Mesodermal cell (in vitro differentiated cells): ENCODE data around the gene FOXK1.
"Not testable (repeated sequence)": the region's sequence is repeated elsewhere in the genome, so short reads cannot be mapped to it uniquely, and the experiment has no call there.

Source experiments
- H3K27ac ChIP-seq: 2 replicates; pipeline ENCODE4 v1.7.0; 2013; ENCODE audit warnings: mild to moderate bottlenecking, low read depth, low read length, moderate library complexity; ENCODE audit not compliant: severe bottlenecking
- H3K36me3 ChIP-seq: 2 replicates; pipeline ENCODE4 v1.7.1; 2013; ENCODE audit warnings: mild to moderate bottlenecking, low read length, moderate library complexity; ENCODE audit not compliant: control insufficient read depth, insufficient read depth
- H3K4me1 ChIP-seq: one replicate; pipeline ENCODE4 v1.7.1; 2013; ENCODE audit warnings: mild to moderate bottlenecking, low read length; ENCODE audit not compliant: insufficient read depth, control insufficient read depth, poor library complexity, severe bottlenecking
- H3K4me3 ChIP-seq: 2 replicates; pipeline ENCODE4 v1.7.0; 2013; ENCODE audit warnings: low read length, control low read depth, mild to moderate bottlenecking; ENCODE audit not compliant: insufficient read depth, poor library complexity, severe bottlenecking; ENCODE audit errors: extremely low read depth
- H3K9me3 ChIP-seq: 2 replicates; pipeline ENCODE4 v1.7.1; 2013; ENCODE audit warnings: mild to moderate bottlenecking, low read length, moderate library complexity; ENCODE audit not compliant: control insufficient read depth
- WGBS, 2 experiments: methylation state at CpG; one replicate each; pipeline ENCODE4 v1.1.5; 2013; ENCODE audit warnings: missing lambda C conversion rate in 2 of 2; ENCODE audit not compliant: insufficient coverage in 2 of 2; 5-methylcytosine and 5-hydroxymethylcytosine counted together

The FOXK1 gene

GRCh38 chr7:4687956-4688355 is 5.9 kb downstream of the FOXK1 start:
- Histone ChIP-seq H3K4me3 (no peak overlapping the region), H3K4me1 (peaks cover 21% of the 10 kb centered on the region), H3K27ac (no peak overlapping the region), H3K36me3 (peaks cover 39% of the 10 kb centered on the region), H3K9me3 (no peaks in the 10 kb centered on the region)
- WGBS, 2 experiments = 89 to 95% methylated on average over 2 of the region's 3 CpGs

GRCh38 chr7:4689151-4689550 is 7.1 kb downstream of the FOXK1 start:
- peaks cover 12% of the 10 kb centered on the region for H3K4me1 ChIP-seq
- H3K9me3 ChIP-seq = no peaks in the 10 kb centered on the region
- H3K27ac ChIP-seq = no peak overlapping the region
- no peak overlapping the region for H3K4me3 ChIP-seq
- 89 to 97% methylated on average over 6 to 11 of the region's 12 CpGs for WGBS, 2 experiments
- H3K36me3 ChIP-seq = peaks cover 38% of the 10 kb centered on the region

- Histone ChIP-seq H3K4me1 (peaks cover 12% of the 10 kb centered on the region), H3K27ac (no peak overlapping the region), H3K4me3 (no peak overlapping the region), H3K9me3 (no peaks in the 10 kb centered on the region), H3K36me3 (peaks cover 35% of the 10 kb centered on the region)
- WGBS, 2 experiments = 87 to 96% methylated on average over 7 to 9 of the region's 12 CpGs
Observed at GRCh38 chr7:4689668-4690067, 7.6 kb downstream of the FOXK1 start.

- Histone ChIP-seq H3K4me3 (no peak overlapping the region), H3K36me3 (peaks cover 26% of the 10 kb centered on the region), H3K27ac (no peak overlapping the region), H3K4me1 (peaks cover 7% of the 10 kb centered on the region), H3K9me3 (no peaks in the 10 kb centered on the region)
- WGBS, 2 experiments = 92 to 94% methylated on average over 17 to 22 of the region's 23 CpGs
Observed at GRCh38 chr7:4690953-4691856, 9.1 kb downstream of the FOXK1 start.

GRCh38 chr7:4692055-4692454 is 10.0 kb downstream of the FOXK1 start:
- H3K27ac ChIP-seq = no peak overlapping the region
- peaks cover 6% of the 10 kb centered on the region for H3K4me1 ChIP-seq
- 89 to 100% methylated on average over 4 to 5 of the region's 5 CpGs for WGBS, 2 experiments
- no peak overlapping the region for H3K4me3 ChIP-seq
- peaks cover 29% of the 10 kb centered on the region for H3K36me3 ChIP-seq
- H3K9me3 ChIP-seq = no peaks in the 10 kb centered on the region

GRCh38 chr7:4692622-4693021 is 10.5 kb downstream of the FOXK1 start:
- H3K4me1 ChIP-seq, H3K4me3 ChIP-seq, H3K9me3 ChIP-seq, H3K27ac ChIP-seq: not testable (repeated sequence)
- peaks cover 29% of the 10 kb centered on the region for H3K36me3 ChIP-seq
- 86 to 100% methylated on average over 1 to 2 of the region's 5 CpGs for WGBS, 2 experiments

- 100% methylated on average over 1 of the region's 2 CpGs for WGBS, 2 experiments
- peaks cover 29% of the 10 kb centered on the region for H3K36me3 ChIP-seq
- peaks cover 6% of the 10 kb centered on the region for H3K4me1 ChIP-seq
- no peaks in the 10 kb centered on the region for H3K9me3 ChIP-seq
- no peak overlapping the region for H3K27ac ChIP-seq
- no peak overlapping the region for H3K4me3 ChIP-seq
Observed at GRCh38 chr7:4693152-4693551, 11.1 kb downstream of the FOXK1 start.

GRCh38 chr7:4693749-4694148 is 11.7 kb downstream of the FOXK1 start:
- Histone ChIP-seq H3K4me1 (peaks cover 6% of the 10 kb centered on the region), H3K4me3 (no peak overlapping the region), H3K27ac (no peak overlapping the region), H3K9me3 (no peaks in the 10 kb centered on the region), H3K36me3 (peaks cover 25% of the 10 kb centered on the region)
- WGBS, 2 experiments = 80 to 100% methylated on average over 1 to 2 of the region's 2 CpGs

GRCh38 chr7:4694305-4694704 is 12.2 kb downstream of the FOXK1 start:
- Histone ChIP-seq H3K9me3 (no peaks in the 10 kb centered on the region), H3K27ac (peak overlapping the region; percentile 45), H3K4me1 (peaks cover 6% of the 10 kb centered on the region), H3K4me3 (no peak overlapping the region), H3K36me3 (peaks cover 20% of the 10 kb centered on the region)
- WGBS, 2 experiments = 67 to 100% methylated on average over 1 of the region's 2 CpGs

GRCh38 chr7:4698707-4699275 is 16.7 kb downstream of the FOXK1 start:
- Histone ChIP-seq H3K27ac (no peak overlapping the region), H3K9me3 (no peaks in the 10 kb centered on the region), H3K36me3 (peaks cover 13% of the 10 kb centered on the region), H3K4me3 (no peak overlapping the region), H3K4me1 (peaks cover 34% of the 10 kb centered on the region)
- 93 to 96% methylated on average over 7 to 10 of the region's 10 CpGs for WGBS, 2 experiments

GRCh38 chr7:4699841-4700240 is 17.7 kb downstream of the FOXK1 start:
- Histone ChIP-seq H3K36me3 (peaks cover 9% of the 10 kb centered on the region), H3K9me3 (no peaks in the 10 kb centered on the region), H3K27ac (peak overlapping the region; percentile 63), H3K4me3 (no peak overlapping the region), H3K4me1 (peaks cover 37% of the 10 kb centered on the region)
- WGBS, 2 experiments = 90 to 96% methylated on average over 7 to 9 of the region's 10 CpGs
